ENCODE results near the gene SSBP3. TPM values are rescaled to one million over a fixed set of nuclear protein-coding genes. Genes with fewer than 3 reads are reported as not detected.

Gene SSBP3
- total RNA-seq, 4 donors from 2014 or later, result 32.8 to 63.4 (median 47.4) TPM

- no peaks in the 10 kb centered on the region for H3K27me3 ChIP-seq
- H3K4me1 ChIP-seq, result peaks cover 59 to 81% (median 68%) of the 10 kb centered on the region in 4 donors
- intact Hi-C loops (cut with DNase I), result no loop called here
- no peak for TF ChIP-seq EP300 (IDR thresholded peaks at IDR 0.05)
- TF ChIP-seq CTCF (IDR thresholded peaks at IDR 0.05), result peak in 1 of 3 experiments; percentile 10
- TF ChIP-seq POLR2A (IDR thresholded peaks at IDR 0.05; ENCODE audit: low read depth), result no peak
- no peak for TF ChIP-seq POLR2AphosphoS5 (IDR thresholded peaks at IDR 0.05)
- WGBS, result 83% methylated on average over 4 of the region's 6 CpGs
- no peaks in the 10 kb centered on the region for H3K36me3 ChIP-seq
- no peaks in the 10 kb centered on the region for H3K9me3 ChIP-seq
- DNase-seq (ENCODE audit: extremely low spot score), result no peak
- peak overlapping the region; percentile 80 to 85 (median 80) for H3K27ac ChIP-seq (replicated peaks in 1 of 4)
- no peak overlapping the region for H3K4me3 ChIP-seq
These were observed 82.9 kb downstream of the SSBP3 start for GRCh38 chr1:54323324-54323739.

- intact Hi-C loops (cut with DNase I), result no loop called here
- Histone ChIP-seq H3K36me3 (no peaks in the 10 kb centered on the region), H3K4me1 (peaks cover 29 to 53% (median 38%) of the 10 kb centered on the region in 4 donors), H3K27ac (replicated peaks in 1 of 4) (no peak overlapping the region), H3K4me3 (no peak overlapping the region), H3K9me3 (no peaks in the 10 kb centered on the region), H3K27me3 (no peaks in the 10 kb centered on the region)
- WGBS, result 87% methylated on average over 4 of the region's 4 CpGs
- no peak for DNase-seq (ENCODE audit: extremely low spot score)
- TF ChIP-seq POLR2AphosphoS5 (IDR thresholded peaks at IDR 0.05), result no peak
- no peak for TF ChIP-seq POLR2A (IDR thresholded peaks at IDR 0.05; ENCODE audit: low read depth)
- TF ChIP-seq CTCF (IDR thresholded peaks at IDR 0.05), result no peak
- TF ChIP-seq EP300 (IDR thresholded peaks at IDR 0.05), result no peak
These were observed 87.9 kb downstream of the SSBP3 start for GRCh38 chr1:54318246-54318814.

DNA sequence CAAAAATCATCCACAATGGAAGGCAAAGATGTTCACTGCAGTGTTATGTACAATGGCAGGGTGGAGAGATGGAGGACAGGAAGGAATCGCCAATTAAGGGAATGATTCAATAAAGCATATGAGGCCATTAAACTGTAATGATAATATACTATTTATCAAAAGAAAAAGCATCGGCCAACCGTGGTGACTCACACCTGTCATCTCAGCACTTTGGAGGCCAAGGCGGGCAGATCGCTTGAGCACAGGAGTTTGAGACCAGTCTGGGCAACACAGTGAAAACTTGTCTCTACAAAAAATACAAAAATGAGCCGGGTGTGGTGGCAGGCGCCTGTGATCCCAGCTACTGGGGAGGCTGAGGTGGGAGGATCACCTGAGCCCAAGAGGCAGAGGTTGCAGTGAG is 89.1 kb downstream of the SSBP3 start:
- Histone ChIP-seq H3K4me3 (no peak overlapping the region), H3K27me3 (no peaks in the 10 kb centered on the region), H3K36me3 (no peaks in the 10 kb centered on the region), H3K9me3 (no peaks in the 10 kb centered on the region), H3K4me1 (peaks cover 31 to 55% (median 40%) of the 10 kb centered on the region in 4 donors), H3K27ac (replicated peaks in 1 of 4) (no peak overlapping the region)
- intact Hi-C loops (cut with DNase I), result no loop called here
- TF ChIP-seq POLR2AphosphoS5 (IDR thresholded peaks at IDR 0.05) (no peak), EP300 (IDR thresholded peaks at IDR 0.05) (no peak), CTCF (IDR thresholded peaks at IDR 0.05) (no peak), POLR2A (IDR thresholded peaks at IDR 0.05; ENCODE audit: low read depth) (no peak)
- no peak for DNase-seq (ENCODE audit: extremely low spot score)
- WGBS, result 83% methylated on average over 7 of the region's 7 CpGs

DNA sequence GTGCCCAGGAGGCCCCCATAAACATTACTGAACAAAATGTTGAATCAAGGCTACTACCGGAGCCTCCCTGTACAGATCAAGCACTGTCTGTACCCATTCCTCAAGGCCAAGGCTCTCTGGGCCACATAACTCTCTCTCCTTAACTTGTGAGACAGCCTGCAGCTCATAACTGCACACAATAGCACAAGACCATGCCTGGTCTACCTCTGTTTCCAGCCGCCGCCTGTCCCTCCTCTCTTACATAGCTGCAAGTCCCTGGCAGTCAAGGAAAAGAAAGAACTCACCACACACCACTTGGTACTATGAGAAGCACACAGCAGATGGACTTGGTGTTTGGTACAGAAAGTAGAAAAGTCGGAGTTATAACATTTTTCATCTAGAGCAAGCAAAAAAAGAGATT is 91.1 kb downstream of the SSBP3 start:
- Histone ChIP-seq H3K9me3 (no peaks in the 10 kb centered on the region), H3K4me1 (peaks cover 50 to 65% (median 55%) of the 10 kb centered on the region in 4 donors), H3K27me3 (no peaks in the 10 kb centered on the region), H3K4me3 (no peak overlapping the region), H3K36me3 (no peaks in the 10 kb centered on the region), H3K27ac (replicated peaks in 1 of 4) (peak overlapping the region; percentile 44 to 79 (median 60))
- 95% methylated on average over 4 of the region's 4 CpGs for WGBS
- intact Hi-C loops (cut with DNase I), result no loop called here
- TF ChIP-seq CTCF (IDR thresholded peaks at IDR 0.05) (no peak), POLR2A (IDR thresholded peaks at IDR 0.05; ENCODE audit: low read depth) (no peak), EP300 (IDR thresholded peaks at IDR 0.05) (no peak), POLR2AphosphoS5 (IDR thresholded peaks at IDR 0.05) (no peak)
- DNase-seq (ENCODE audit: extremely low spot score), result no peak

- TF ChIP-seq POLR2AphosphoS5 (IDR thresholded peaks at IDR 0.05) (no peak), CTCF (IDR thresholded peaks at IDR 0.05) (no peak), POLR2A (IDR thresholded peaks at IDR 0.05; ENCODE audit: low read depth) (no peak), EP300 (IDR thresholded peaks at IDR 0.05) (no peak)
- intact Hi-C loops (cut with DNase I), result no loop called here
- Histone ChIP-seq H3K9me3 (no peaks in the 10 kb centered on the region), H3K4me3 (no peak overlapping the region), H3K27me3 (no peaks in the 10 kb centered on the region), H3K36me3 (no peaks in the 10 kb centered on the region), H3K27ac (replicated peaks in 1 of 4) (peak overlapping the region; percentile 44 to 79 (median 60)), H3K4me1 (peaks cover 54 to 65% (median 57%) of the 10 kb centered on the region in 4 donors)
- DNase-seq (ENCODE audit: extremely low spot score), result no peak
- 58% methylated on average over 6 of the region's 6 CpGs for WGBS
These were observed 91.5 kb downstream of the SSBP3 start for GRCh38 chr1:54314696-54315095.
